Lung microvascular endothelial cell (primary cell): ENCODE results near the gene FBN1. TPM values are rescaled to one million over a fixed set of nuclear protein-coding genes. Genes with fewer than 3 reads are reported as not detected.

Experiments used
- DNase-seq, 2 donors: peaks; one replicate each; pipeline versions ENCODE4 v3.0.0 to v3.0.0-alpha.2; 2010; ENCODE audit warnings: low read depth in 2 of 2
- total RNA-seq: library from RNA; depleted of rRNA; stranded (reverse); fragments of >200 nt; gene quantifications from 2 replicates; pipeline ENCODE4 v1.2.1, GENCODE V29; 2014

FBN1 gene
- total RNA-seq, 1 donor from 2014 or later = 69.0 TPM

DNA sequence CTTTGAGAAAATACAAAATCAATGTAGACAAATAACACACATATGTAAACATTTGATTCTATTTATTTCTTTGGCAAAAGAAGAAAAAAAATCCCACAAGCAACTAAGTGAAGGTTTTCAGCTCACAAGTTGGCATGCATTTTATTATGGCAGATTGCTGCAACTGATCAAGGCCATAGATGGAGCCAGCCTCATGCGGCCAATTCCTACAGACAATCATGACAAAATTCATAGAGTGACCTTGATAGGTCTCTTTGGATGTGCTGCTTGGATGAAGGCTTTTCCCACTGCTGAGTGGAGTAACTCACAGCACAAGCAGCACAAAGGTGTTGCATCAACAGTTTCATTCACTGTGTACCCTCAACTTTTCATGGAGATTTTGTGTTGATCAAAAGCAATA is 22.1 kb downstream of the FBN1 start:
- DNase-seq = no peak

DNA sequence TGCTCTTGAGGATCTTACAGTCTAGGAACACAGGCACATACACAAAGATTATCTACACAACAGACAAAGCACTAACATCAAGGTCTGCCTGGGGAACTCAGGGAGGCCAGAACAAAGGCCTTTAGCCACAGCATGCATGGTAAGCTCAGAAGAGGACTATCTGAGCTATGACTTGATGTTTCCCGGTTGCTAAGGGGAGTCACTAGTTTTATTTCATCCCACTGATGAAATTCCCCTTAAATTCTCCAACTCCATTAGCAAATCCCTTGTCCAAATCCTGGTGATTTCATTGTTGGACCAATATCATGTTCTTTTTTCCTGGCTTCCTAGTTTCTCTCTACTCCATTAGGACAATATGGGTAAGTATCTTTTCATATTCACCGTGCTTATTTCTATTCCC is 23.3 kb downstream of the FBN1 start:
- DNase-seq = no peak

DNA sequence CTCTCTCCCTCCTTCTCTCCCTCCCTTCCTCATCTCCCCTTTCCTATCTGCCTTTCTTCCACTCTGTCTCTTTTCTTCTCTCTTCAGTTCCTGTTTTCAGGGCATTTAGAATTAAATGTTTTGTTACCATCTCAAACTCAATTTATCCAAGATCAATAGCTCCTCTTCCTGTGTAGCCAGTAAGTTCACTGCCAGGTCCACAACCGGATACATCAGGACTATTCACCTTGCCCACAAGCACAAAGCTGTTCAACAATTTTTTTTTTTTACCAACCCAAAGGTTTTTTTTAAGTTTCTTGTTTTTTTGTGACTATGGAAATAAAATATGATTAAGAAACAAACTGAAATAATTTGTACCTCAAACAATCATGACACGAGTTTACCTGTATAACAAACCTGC is 26.1 kb downstream of the FBN1 start:
- DNase-seq = peak in 1 of 2 donors; percentile 80

DNA sequence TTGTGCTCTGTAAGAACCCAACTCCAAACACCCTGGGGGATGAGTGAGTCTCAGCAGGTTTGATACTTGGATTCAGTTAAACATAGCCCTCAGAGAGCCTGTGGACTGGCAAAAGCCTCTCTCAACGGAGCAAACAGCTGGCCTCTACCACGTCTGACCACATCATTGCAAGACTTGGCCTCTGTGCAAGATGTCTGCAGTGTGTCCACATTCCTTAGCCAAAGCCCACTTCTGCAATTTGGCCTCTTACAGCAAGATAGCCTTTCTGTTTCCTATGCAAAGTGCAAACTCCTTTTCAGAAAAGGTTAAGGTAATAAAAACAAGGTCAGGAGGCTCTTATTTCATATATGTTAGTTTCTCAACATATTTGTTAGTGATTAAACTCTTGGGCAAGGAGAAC is 27.9 kb downstream of the FBN1 start:
- no peak for DNase-seq

DNA sequence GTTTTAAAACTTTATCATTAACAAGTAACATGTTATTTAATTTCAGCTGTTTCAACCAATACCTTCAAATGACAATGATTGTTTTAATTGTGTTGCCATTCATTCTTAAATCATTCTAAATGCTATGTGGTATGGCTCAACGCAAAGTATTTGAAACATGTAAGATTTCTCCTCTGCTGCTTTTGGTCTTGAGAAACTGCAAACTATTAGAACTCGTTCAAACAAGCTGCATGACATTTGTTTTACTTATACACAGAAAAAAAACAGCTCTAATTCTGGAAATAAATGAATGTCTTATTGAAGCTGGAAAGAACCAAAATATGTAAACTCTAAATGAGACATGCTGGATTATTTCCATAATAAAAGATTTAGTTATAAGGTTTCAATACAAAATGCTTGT is 29.3 kb downstream of the FBN1 start:
- DNase-seq = no peak

DNA sequence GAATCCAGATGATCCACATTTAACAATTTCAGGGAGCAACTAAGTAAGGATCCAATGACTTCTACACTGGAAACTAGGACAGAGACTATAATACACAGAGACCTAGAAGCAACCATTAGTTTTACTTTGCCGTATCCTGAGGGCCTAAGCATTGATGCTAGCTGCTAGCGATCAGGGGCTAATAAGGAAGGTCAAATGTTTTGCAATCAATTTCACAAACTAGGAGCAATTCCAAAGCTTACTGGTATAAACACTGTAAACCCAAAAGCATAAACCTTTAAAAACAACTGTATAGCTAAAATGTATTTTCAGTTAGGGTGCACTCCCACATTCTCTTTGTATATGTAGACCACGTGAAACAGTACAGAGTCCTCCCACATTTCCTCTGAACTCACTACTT is 31.5 kb downstream of the FBN1 start:
- DNase-seq = no peak

DNA sequence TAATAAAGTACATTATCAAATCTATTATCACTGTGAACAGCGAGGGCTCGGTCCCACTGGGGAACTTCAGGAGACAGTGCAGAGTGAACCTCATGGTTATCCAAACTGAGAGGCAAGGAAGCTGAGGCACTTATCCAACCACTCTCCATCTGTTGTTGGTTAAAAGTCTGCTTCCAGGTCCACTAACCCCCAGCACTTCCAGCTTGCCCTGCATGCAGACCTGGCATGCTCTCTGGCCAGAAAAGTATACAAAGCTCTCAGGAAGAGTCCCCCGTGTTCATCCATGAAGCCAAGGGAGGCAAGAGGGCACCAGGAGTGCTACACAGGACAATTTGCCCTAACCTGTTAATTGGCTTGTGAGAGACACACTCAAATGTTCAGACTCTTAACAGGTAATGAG is 36.0 kb downstream of the FBN1 start:
- DNase-seq = peak in 1 of 2 donors; percentile 30

DNA sequence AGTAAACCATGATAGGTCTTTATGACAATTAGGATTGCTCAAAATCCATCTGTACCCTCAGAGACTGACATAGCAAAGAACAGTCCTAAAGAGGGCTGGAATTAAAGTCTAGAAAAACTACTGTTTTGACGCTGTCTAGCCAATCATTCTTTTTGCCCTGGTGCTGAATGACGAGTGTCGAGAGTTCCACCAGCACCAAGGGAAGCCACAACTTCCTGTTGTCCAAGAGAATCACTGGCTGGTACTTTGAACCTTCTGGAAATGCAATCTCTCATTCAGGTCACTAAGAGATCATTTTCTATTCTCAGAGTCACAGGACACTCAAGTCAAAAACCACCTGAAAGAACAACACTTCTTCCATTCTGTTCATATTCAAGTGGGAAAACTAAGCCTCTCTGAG is 37.7 kb downstream of the FBN1 start:
- peak in 1 of 2 donors; percentile 62 for DNase-seq

DNA sequence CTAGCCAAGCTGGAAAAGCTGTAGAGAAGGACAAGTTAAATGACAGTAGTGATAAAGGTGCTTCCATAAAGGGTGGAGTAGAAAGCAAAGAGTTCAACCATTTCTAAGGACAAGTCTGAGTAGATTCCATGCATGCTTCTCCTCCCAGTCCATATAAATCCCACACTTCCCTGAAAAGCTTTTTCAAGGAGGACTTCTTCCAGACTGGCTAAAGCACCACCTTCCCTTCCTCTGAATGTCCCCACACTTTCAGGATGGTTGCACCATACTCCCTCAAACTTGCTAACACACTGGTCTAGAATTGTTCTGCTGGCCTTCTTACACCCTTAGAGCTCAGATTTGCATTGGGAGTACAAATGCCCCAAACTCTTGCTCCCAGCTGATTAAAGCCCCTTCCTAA is 40.9 kb downstream of the FBN1 start:
- DNase-seq = no peak

DNA sequence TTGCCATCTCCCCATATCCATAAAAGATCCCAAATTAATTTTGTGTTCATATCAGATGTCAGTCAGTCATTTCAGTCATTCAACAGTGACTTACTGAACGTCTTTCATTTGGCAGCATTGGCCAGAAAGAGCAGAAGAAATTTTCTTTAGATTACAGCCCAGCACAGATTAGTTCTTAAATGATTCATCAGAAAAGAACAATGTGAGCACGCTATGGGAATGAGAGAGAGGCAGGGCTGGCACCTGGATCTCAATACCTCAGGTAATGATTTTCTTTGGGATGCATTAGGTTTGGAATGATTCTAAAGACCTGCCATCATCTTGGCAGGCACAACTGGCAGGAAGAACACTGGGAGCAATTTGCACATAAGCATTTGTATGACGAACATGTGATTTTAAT is 41.6 kb downstream of the FBN1 start:
- peak in 1 of 2 donors; percentile 23 for DNase-seq

DNA sequence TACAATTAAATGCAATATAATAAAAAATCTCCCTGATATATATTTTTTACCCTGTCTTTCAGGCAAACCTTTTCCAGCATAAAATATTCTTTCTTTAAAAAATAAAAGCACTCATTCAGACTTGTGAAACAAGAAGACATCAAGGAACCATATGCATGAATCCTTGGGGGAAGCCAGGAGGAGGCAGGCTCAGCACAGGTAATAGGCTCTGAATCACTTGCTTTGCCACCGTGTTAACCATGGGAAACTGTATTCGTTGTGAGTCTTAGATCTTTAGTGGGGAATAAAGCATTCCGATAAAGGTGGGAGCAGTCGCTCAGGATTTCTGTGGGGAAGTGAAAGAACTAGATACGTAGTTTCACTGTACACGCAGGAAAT is 42.4 kb downstream of the FBN1 start:
- peak; percentile 51 to 52 for DNase-seq

DNA sequence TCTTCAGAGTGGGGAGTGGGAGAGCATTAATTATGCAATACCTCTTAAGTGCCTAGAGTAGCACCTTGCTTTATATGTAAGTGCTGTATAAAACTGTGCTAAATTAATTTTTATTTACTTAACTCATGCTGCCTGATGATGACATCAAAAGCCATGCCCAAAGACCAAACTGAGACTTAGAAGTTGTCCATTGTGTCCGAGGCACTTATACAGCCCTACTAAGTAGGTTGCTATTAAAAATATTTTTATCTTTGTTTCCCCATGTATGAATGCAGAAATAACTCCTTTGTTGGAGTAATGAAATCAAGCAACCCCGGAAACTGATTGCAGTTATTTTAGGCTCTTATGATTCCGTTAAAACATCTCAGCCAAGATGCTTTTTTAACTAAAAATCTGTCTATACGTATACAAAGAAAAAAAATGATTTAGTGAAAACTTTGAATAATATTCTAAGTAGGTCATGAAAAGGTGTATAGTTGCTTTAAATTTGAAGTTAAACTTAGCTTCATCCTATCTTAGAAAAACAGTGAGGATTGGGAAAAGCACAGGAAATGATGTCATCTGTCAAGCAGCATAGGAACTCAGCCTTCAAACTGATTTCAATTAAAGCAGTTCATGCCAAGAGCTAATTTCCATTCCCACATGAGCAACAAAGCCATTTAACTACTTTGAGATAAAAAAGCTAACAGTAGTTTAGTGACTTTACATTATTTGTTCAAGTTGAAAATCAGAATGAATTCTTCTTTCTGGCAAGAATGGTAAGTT is 43.0 kb downstream of the FBN1 start:
- DNase-seq = peak; percentile 86 to 90

DNA sequence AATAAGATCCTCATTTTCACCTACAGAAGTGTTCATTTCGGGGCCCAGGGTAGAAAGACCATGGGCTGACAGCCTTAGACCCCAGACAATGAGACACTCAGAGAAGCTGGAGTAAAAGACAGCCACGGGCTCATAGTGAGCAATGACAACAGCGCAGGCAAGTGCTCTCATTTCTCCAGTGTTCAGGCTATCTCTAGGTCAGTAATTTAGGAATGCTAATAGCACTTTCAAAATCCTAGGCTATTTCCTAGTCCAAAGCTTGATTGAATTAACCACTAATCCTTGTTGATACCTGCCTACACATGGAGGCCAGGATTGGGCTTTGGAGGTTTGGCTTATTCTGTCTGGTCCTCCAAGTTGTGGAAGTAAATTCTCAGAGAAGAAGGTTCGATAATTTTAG is 44.4 kb downstream of the FBN1 start:
- DNase-seq = no peak

DNA sequence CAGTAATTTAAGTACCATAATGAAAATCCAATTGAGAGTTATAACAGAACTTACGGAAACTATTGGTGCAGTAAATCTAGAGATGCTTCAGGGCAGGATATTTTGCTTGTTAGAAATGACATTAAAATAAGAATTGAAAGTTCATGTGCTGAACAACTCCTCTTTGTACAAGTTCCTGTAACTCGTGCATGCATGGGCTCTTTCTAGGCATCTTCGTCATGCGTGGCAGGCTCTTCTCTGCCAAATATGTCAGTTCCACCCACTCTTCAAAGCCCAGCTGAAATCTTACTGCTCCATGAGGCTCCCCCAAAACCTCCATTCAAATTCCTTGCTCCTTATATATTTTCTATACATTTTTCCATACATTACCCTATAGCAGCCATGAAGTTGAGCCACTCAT is 48.7 kb downstream of the FBN1 start:
- no peak for DNase-seq

DNA sequence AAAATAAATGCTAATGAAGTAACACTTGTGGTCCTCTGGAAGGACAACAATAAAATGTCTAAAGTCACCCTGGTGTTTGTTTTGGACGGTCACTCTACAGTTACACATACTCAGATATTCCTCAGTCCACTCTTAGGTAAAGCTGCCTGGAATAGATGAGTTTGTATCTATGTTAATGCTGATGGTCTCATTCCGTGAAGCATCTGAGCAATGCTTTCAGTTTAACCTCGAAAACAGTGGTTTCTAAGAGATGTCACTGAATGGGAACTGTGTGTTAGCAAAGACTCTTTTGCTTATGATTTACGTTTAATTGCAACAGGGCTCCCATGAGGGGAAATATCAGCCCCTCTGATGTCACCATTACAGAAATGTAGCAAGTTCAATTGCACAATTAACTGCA is 49.1 kb downstream of the FBN1 start:
- DNase-seq = no peak

DNA sequence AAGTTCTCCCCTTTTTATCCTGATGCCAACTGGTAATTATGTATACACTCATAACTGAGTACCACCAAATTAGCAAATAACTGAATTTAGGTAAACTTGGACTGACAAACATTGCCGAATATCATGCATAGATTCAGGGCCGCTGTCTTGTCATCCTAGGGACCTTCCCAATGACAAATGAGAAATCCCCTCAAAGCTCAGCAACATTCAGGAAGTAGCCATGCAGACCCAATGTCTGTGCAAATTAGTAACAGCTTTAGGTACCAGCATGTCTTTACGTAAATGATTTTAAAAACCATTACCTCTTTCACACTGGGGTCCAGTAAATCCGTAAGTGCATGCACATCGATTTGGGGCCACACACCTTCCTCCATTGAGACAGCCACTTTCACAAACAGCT is 49.5 kb downstream of the FBN1 start:
- no peak for DNase-seq

DNA sequence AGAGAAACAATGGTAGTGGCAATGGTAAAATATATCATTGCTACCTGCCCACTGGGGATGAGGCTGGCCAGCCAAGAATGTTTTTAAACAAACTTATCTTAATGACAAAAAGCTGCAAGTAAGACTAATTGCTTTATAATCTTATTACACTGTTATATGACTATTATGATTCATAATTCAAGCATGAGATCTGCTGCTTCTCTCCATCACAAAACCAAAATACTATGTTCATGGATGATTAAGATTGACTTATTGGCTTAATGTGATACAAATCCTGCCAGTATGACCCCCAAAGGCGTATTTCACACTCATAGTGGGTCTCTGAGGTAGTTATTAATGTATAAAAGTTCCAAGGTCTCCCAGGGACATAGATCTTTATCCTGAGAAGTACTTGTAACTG is 52.6 kb downstream of the FBN1 start:
- DNase-seq = no peak

DNA sequence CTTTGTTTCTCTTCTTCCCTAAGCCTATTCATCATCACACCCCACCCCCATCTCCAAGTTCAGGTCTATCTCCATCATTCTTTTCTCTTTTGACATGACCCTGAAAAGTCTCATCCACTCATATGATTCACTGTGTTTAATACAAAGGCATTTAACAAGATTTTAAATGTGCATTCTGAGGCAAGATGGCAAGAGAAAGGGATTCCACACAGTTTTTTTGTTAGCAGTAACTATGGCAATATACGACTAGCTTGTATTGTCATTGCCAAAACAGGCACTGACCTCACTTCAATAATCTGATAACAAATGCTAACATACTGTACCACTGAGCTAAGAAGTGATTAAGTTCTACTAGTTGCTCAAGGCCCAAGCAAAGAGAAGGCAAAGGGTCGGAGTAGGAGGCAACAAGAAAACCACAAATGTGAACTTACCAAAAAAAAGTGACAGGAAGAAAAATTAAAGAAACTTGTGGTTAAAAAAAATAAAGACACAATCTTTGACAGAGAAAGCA is 53.2 kb downstream of the FBN1 start:
- peak; percentile 20 to 91 for DNase-seq

DNA sequence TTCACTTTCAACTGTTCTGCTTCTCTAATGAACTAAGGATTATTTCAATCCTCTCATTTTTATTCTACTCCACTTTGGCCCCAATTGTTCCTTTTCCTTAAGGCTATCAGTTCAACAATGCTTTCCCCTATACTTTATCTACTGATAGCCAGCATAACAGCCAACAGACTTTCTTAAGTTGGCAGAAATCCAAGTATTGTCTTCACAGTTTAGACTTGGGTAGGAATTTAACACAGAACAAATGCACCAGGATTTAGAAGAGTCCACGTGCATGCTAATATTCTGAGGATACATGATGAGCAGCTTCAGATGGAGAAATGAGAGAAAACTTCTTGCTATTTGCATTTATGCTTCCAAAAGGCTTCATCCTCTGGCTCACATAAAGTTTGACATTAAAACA is 54.8 kb downstream of the FBN1 start:
- DNase-seq = peak; percentile 71 to 82

DNA sequence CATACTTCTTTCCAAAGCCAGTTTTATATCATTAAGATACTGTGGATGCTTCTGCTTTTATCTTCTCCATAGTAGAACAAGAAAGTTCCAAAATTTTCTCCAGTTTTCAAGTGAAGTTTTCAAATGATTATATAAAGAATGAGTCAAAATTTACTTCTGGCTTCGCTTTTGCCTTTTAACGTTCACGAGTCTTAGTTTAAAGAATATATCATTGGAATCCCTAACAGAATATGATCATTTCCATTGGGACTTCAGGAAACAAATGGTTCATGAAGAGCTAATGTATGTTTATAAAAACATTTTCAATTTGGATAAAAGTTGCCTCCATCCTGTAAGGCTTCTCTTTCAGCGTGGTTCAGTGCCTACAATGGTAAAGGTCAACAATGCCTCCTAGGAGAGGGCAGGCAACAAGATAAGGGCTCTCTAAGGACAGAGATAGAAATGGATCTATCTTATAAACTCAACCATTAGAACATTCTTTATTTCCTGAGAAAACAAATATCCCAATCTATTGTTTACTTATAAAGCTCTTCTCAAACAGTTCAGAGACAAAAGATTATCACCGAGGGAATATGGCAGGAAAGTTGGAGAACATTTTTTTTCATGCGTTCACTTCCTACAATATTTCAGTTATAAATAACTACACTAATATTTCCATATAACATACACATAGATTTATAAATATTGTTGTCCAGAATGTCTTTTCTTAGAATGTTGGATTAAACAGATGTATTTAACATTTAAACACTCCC is 60.5 kb downstream of the FBN1 start:
- DNase-seq = no peak

DNA sequence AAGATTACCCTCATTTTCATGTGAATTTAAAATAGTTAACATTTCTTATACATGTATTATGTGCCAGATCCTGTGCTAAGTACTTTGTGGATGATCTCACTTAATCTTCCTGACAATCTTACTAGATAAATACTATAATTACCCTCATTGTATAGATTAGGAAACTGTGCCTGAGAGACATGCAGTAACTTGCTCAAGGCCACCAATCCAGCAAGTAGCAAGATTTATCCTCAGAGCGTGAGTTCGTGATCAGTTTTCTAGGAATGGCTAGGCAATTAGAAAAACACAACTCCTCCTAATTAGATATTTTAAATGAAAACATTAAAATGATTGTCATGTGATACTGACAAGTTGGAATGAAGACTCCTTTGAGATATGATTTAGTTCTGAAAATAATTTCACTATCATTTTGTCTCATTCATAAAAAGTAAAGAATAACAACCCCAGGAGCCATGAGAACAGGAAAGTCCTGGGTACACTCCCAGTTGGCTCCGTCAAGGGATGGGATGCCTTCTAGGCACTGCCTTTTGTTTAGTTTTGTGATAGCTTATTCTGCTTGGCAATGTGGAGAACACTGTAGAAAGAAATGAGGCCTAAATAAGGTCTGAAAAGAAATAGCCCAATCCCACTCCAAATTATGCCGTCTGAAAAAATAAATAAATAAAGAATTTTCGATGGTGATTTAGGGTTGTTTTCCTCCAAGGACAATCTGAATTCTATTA is 61.3 kb downstream of the FBN1 start:
- DNase-seq = no peak
